GM11168 (cell line): Measurements from ENCODE around the gene SLC16A3.

Source experiments
- in situ Hi-C: fragments of 300-500 bp; cut with MboI; formaldehyde crosslinking; loops from one replicate; pipeline ENCODE4 v1.12.0; 2022; ENCODE audit warnings: low sequenced_read_pairs; ENCODE audit not compliant: unreplicated experiment

The SLC16A3 gene

GRCh38 chr17:82221341-82221902 is 7.4 kb upstream of the SLC16A3 start:
- in situ Hi-C loops: no loop called here

GRCh38 chr17:82222816-82223215 is 6.0 kb upstream of the SLC16A3 start:
- in situ Hi-C loops: no loop called here

- in situ Hi-C loops: no loop called here
These were observed 5.3 kb upstream of the SLC16A3 start for GRCh38 chr17:82223517-82223916.

- in situ Hi-C loops: no loop called here
These were observed 4.2 kb upstream of the SLC16A3 start for GRCh38 chr17:82224666-82225065.

- in situ Hi-C loops: no loop called here
These were observed 3.3 kb upstream of the SLC16A3 start for GRCh38 chr17:82225368-82226029.

- in situ Hi-C loops: no loop called here
These were observed 2.6 kb upstream of the SLC16A3 start for GRCh38 chr17:82226146-82226808.

GRCh38 chr17:82226809-82227628 is 1.8 kb upstream of the SLC16A3 start:
- in situ Hi-C loops: no loop called here

GRCh38 chr17:82227629-82228277 is 1.1 kb upstream of the SLC16A3 start:
- in situ Hi-C loops: no loop called here

- in situ Hi-C loops: no loop called here
These were observed 482 bp upstream of the SLC16A3 start for GRCh38 chr17:82228278-82228841.

- in situ Hi-C loops: no loop called here
These were observed 1.1 kb downstream of the SLC16A3 start for GRCh38 chr17:82229698-82230608.

GRCh38 chr17:82230609-82231311 is 1.9 kb downstream of the SLC16A3 start:
- in situ Hi-C loops: no loop called here

- in situ Hi-C loops: no loop called here
These were observed 2.4 kb downstream of the SLC16A3 start for GRCh38 chr17:82231312-82231561.

- in situ Hi-C loops: no loop called here
These were observed 2.9 kb downstream of the SLC16A3 start for GRCh38 chr17:82231562-82232321.

GRCh38 chr17:82232322-82232820 is 3.5 kb downstream of the SLC16A3 start:
- in situ Hi-C loops: no loop called here

GRCh38 chr17:82232876-82233785 is 4.3 kb downstream of the SLC16A3 start:
- in situ Hi-C loops: no loop called here

- in situ Hi-C loops: no loop called here
These were observed 5.6 kb downstream of the SLC16A3 start for GRCh38 chr17:82234211-82235055.
